Esophagus squamous epithelium (tissue), 4 donors: ENCODE measurements around the gene CATSPER4.

ENCODE experiments used
- POLR2A ChIP-seq, 4 donors: fragments of 450-650 bp; IDR thresholded peaks; one replicate each; pipeline ENCODE4 v1.6.1; 2017; ENCODE audit warnings: antibody characterized with exemption in 4 of 4, mild to moderate bottlenecking in 4 of 4, moderate library complexity in 3 of 4
- TF ChIP-seq, protein P1 (sequence below), 6 experiments: fragments of 450-650 bp in 4 of 6; fragments of 200-600 bp in 2 of 6; sonication (generic) in 2 of 6; IDR thresholded peaks; one replicate each; pipeline ENCODE4 v1.5.1; 2016 to 2019; ENCODE audit warnings: antibody characterized with exemption in 6 of 6, mild to moderate bottlenecking in 4 of 6, moderate library complexity in 4 of 6

DNA sequence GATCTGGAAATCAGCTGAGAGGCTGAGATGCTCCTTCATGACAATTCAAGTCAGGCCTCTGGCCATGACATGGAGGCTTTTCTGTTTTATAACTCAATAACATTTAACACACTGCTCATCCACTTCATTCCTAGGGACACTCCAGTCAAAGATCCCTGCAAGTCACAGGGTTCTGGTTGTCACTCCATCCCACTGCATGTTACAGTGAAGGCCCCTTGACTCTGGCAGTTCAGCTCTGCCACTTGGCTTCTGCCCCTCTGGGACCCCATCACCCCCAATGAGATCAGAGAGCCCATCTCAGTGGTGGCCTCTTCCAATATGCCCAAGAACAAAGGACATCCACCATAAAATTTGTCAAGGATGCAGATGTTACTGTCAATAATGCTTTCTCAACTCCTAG is 41.5 kb upstream of the CATSPER4 start:
- TF ChIP-seq, protein P1, sequence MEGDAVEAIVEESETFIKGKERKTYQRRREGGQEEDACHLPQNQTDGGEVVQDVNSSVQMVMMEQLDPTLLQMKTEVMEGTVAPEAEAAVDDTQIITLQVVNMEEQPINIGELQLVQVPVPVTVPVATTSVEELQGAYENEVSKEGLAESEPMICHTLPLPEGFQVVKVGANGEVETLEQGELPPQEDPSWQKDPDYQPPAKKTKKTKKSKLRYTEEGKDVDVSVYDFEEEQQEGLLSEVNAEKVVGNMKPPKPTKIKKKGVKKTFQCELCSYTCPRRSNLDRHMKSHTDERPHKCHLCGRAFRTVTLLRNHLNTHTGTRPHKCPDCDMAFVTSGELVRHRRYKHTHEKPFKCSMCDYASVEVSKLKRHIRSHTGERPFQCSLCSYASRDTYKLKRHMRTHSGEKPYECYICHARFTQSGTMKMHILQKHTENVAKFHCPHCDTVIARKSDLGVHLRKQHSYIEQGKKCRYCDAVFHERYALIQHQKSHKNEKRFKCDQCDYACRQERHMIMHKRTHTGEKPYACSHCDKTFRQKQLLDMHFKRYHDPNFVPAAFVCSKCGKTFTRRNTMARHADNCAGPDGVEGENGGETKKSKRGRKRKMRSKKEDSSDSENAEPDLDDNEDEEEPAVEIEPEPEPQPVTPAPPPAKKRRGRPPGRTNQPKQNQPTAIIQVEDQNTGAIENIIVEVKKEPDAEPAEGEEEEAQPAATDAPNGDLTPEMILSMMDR (IDR thresholded peaks at IDR 0.05) = no peak
- no peak for TF ChIP-seq POLR2A (IDR thresholded peaks at IDR 0.05)
